ENCODE measurements around the gene PRSS35. TPM values are rescaled to one million over a fixed set of nuclear protein-coding genes. Genes with fewer than 3 reads are reported as not detected.

The PRSS35 gene
- total and polyA plus RNA-seq, 2 donors (not counting 1 experiment from before 2014, with no cell fraction given): not detected

- no peaks in the 10 kb centered on the region for H3K9me3 Mint-ChIP-seq (ENCODE audit: insufficient read depth)
Observed at GRCh38 chr6:83574783-83575182, 62.4 kb downstream of the PRSS35 start.

More at GRCh38 chr6:83574783-83575182, 62.4 kb downstream of the PRSS35 start:
- DNase-seq: no peak
- no peaks in the 10 kb centered on the region for H4K20me1 ChIP-seq (ENCODE audit: control insufficient read depth, insufficient read depth, low read length, poor library complexity, severe bottlenecking)
- no peak for ATAC-seq (ENCODE audit: low read depth)
- TF ChIP-seq CTCF (IDR thresholded peaks at IDR 0.05) (no peak), EZH2 (IDR thresholded peaks at IDR 0.05; ENCODE audit: borderline replicate concordance, insufficient read depth, low read depth, low read length, poor library complexity, severe bottlenecking) (no peak)
- no peak overlapping the region for H3K9ac ChIP-seq (ENCODE audit: low read length)
- H2AFZ ChIP-seq (ENCODE audit: insufficient read depth, low read depth, low read length, poor library complexity, severe bottlenecking): no peak overlapping the region
- no peaks in the 10 kb centered on the region for H3K79me2 ChIP-seq (ENCODE audit: control insufficient read depth, insufficient read depth, low read length)
- H3K4me2 ChIP-seq (replicated peaks; ENCODE audit: low read depth, low read length, poor library complexity, severe bottlenecking): no peak overlapping the region
- intact Hi-C loops (cut with micrococcal nuclease): no loop called here
- ChIA-PET POLR2A (no interaction called here), CTCF (no interaction called here)
- Mint-ChIP-seq H3K4me3 (no peak overlapping the region), H3K27me3 (no peaks in the 10 kb centered on the region), H3K27ac (no peak overlapping the region), H3K4me1 (no peaks in the 10 kb centered on the region)
- H3K4me1 ChIP-seq (ENCODE audit: control insufficient read depth in 2 of 2, insufficient read depth in 2 of 2, low read length in 2 of 2): no peaks in the 10 kb centered on the region
- H3K9me3 ChIP-seq (ENCODE audit: control extremely low read depth in 1 of 3, control insufficient read depth in 2 of 3, insufficient read depth in 1 of 3, low read length in 2 of 3): no peaks in the 10 kb centered on the region
- H3K27ac ChIP-seq (ENCODE audit: low read length in 2 of 2): no peak overlapping the region
- no peaks in the 10 kb centered on the region for H3K36me3 ChIP-seq (replicated peaks in 1 of 2; ENCODE audit: control extremely low read depth in 1 of 2, control insufficient read depth in 1 of 2, extremely low read depth in 1 of 2, insufficient read depth in 2 of 2, low read length in 1 of 2)
- H3K4me3 ChIP-seq (ENCODE audit: control extremely low read depth in 1 of 5, extremely low read depth in 1 of 5, insufficient read depth in 1 of 5, low read depth in 2 of 5, low read length in 4 of 5): no peak overlapping the region
- H3K27me3 ChIP-seq (replicated peaks in 1 of 4; ENCODE audit: control extremely low read depth in 1 of 4, control insufficient read depth in 3 of 4, insufficient read depth in 4 of 4, low read length in 3 of 4): no peaks in the 10 kb centered on the region
- 93% methylated on average over 4 of the region's 6 CpGs for WGBS (ENCODE audit: insufficient coverage)

Other genes starting within 250 kb of the PRSS35 start
- gene ME1, start 81.5 kb upstream of the PRSS35 start, total RNA-seq: not detected in 2 replicates
- not detected in 2 replicates for gene ME1, start 81.5 kb upstream of the PRSS35 start, polyA plus RNA-seq
- not detected in 2 replicates for gene SNAP91, start 196.6 kb downstream of the PRSS35 start, total RNA-seq
- not detected in 2 replicates for gene SNAP91, start 196.6 kb downstream of the PRSS35 start, polyA plus RNA-seq